Right forelimb (tissue), 1 donor: Measurements from ENCODE around the gene ARHGAP30.

Experiments used
- DNase-seq: peaks from one replicate; pipeline ENCODE4 v3.0.0-alpha.2; 2018

ARHGAP30 gene

DNA sequence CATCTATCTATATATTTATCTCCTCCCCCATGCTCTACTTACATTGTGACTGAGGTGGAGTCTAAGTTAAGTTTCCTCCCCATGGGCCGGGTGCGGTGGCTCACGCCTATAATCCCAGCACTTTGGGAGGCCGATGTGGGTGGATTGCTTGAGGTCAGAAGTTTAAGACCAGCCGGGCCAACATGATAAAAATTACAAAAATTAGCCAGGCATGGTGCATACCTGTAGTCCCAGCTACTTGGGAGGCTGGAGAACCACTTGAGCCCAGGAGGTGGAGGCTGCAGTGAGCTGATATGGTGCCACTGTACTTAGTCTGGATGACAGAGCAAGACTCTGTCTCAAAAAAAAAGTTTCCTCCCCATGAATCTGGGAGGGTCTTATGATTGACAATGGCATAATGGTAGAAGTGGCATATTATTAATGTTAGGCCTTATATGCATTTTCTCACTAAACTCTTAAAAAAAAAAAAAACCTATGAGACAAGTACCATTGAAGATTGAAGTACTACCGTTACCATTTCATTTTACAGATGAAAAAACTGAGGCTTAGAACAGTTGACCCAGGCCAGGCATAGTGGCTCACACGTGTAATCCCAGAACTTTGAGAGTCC is 60.0 kb downstream of the ARHGAP30 start:
- DNase-seq = no peak

GRCh38 chr1:161008869-161009510 is 60.7 kb downstream of the ARHGAP30 start:
- DNase-seq = no peak

GRCh38 chr1:161007369-161007768 is 62.3 kb downstream of the ARHGAP30 start:
- DNase-seq = no peak

- no peak for DNase-seq
Observed at GRCh38 chr1:161006563-161006962, 63.1 kb downstream of the ARHGAP30 start.

DNA sequence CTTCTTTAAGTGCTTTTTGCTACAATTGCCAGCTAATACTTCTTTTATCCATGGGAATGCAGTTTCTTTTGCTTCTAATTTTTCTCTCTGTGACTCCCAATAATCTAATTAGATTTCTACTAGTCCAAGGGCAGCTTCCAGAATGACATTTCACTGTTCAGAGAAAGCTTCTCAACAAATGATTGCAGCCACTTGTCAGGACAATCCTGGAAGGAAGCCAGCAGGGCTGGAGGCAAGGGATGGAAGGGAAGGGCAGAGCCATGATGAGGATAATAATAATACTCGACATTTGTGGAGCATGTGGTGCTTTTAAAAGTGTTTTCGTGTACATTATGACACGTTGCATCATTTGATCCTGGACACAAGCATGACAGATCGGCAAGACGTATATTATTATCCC is 68.2 kb downstream of the ARHGAP30 start:
- no peak for DNase-seq

GRCh38 chr1:161000736-161001480 is 68.8 kb downstream of the ARHGAP30 start:
- no peak for DNase-seq

- DNase-seq = no peak
Observed at GRCh38 chr1:160999376-160999775, 70.3 kb downstream of the ARHGAP30 start.

GRCh38 chr1:160997323-160998038 is 72.2 kb downstream of the ARHGAP30 start:
- DNase-seq = no peak
